CD4-positive, CD25-positive, alpha-beta regulatory T cell (primary cell): ENCODE measurements around the gene TMEM128. TPM values are rescaled to one million over a fixed set of nuclear protein-coding genes. Genes with fewer than 3 reads are reported as not detected.
A peak's percentile ranks its signal among the peaks of the same experiment; 100 is the strongest.

Source experiments
- ATAC-seq, 2 donors: fragments of 150-1000 bp; cut with Tn5 transposase; one replicate each; pipeline ENCODE4 v1.10.0; 2021; ENCODE audit warnings: low read depth in 2 of 2, moderate number of reproducible peaks in 2 of 2, moderate library complexity in 1 of 2
- DNase-seq, 3 donors: peaks; one replicate each; pipeline versions ENCODE4 v3.0.0 to v3.0.0-alpha.2; 2012 to 2022; ENCODE audit warnings: mixed read lengths in 1 of 3
- H3K27ac ChIP-seq: one replicate; pipeline ENCODE4 v1.7.0; 2013; ENCODE audit warnings: mild to moderate bottlenecking, low read length; ENCODE audit not compliant: insufficient read depth, poor library complexity, severe bottlenecking
- H3K27me3 ChIP-seq: one replicate; pipeline ENCODE4 v1.7.0; 2013; ENCODE audit warnings: low read length; ENCODE audit not compliant: control insufficient read depth, insufficient read depth
- H3K36me3 ChIP-seq: one replicate; pipeline ENCODE4 v1.7.0; 2013; ENCODE audit warnings: mild to moderate bottlenecking, low read length, moderate library complexity; ENCODE audit not compliant: control insufficient read depth, insufficient read depth
- H3K4me1 ChIP-seq: 2 replicates; pipeline ENCODE4 v1.7.0; 2013; ENCODE audit warnings: mild to moderate bottlenecking, low read length; ENCODE audit not compliant: insufficient read depth, control insufficient read depth, poor library complexity, severe bottlenecking
- H3K4me3 ChIP-seq: one replicate; pipeline ENCODE4 v1.7.0; 2013; ENCODE audit warnings: low read depth, mild to moderate bottlenecking, low read length, moderate library complexity
- H3K9me3 ChIP-seq, 2 experiments: 1 replicate in 1 of 2; 2 replicates in 1 of 2; pipeline ENCODE4 v1.7.0; 2013; ENCODE audit warnings: low read length in 2 of 2, mild to moderate bottlenecking in 1 of 2, moderate library complexity in 1 of 2; ENCODE audit not compliant: control insufficient read depth in 2 of 2
- H3K27ac Mint-ChIP-seq, 3 donors: one replicate each; pipeline ENCODE4 v1.8.0; 2020 to 2022; ENCODE audit warnings: mild to moderate bottlenecking in 3 of 3, mixed read lengths in 3 of 3, moderate library complexity in 2 of 3
- H3K27me3 Mint-ChIP-seq: one replicate; pipeline ENCODE4 v1.8.0; 2022; ENCODE audit warnings: mild to moderate bottlenecking, mixed read lengths
- H3K36me3 Mint-ChIP-seq: one replicate; pipeline ENCODE4 v1.8.0; 2020; ENCODE audit warnings: mixed read lengths
- H3K4me1 Mint-ChIP-seq, 4 donors: one replicate each; pipeline ENCODE4 v1.8.0; 2020 to 2022; ENCODE audit warnings: mixed read lengths in 4 of 4, mild to moderate bottlenecking in 1 of 4
- H3K4me3 Mint-ChIP-seq, 4 donors: one replicate each; pipeline ENCODE4 v1.8.0; 2020 to 2022; ENCODE audit warnings: mild to moderate bottlenecking in 4 of 4, mixed read lengths in 4 of 4, moderate library complexity in 3 of 4
- H3K9me3 Mint-ChIP-seq, 7 donors: one replicate each; pipeline ENCODE4 v1.8.0; 2020 to 2022; ENCODE audit warnings: mixed read lengths in 7 of 7, mild to moderate bottlenecking in 3 of 7, moderate library complexity in 2 of 7
- polyA plus RNA-seq, 4 donors: library from polyadenylated mRNA; unstranded; fragments of 300-500 nt; fragmentation: Illumina TruSeq; gene quantifications; one replicate each; pipeline ENCODE4 v1.2.3, GENCODE V29; 2021
- total RNA-seq: library from RNA; stranded (reverse); gene quantifications from one replicate; pipeline ENCODE4 v1.2.3, GENCODE V29; 2022

Gene TMEM128, protein sequence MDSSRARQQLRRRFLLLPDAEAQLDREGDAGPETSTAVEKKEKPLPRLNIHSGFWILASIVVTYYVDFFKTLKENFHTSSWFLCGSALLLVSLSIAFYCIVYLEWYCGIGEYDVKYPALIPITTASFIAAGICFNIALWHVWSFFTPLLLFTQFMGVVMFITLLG
- total RNA-seq = 7.4 TPM
- 10 to 100 TPM; 31.1 to 43.8 (median 34.5) TPM for polyA plus RNA-seq

GRCh38 chr4:4248029-4248884 lies at the start of gene TMEM128:
TSS of gene TMEM128 (minus strand) at chr4:4248223. CDS start at chr4:4248202, 21 bp downstream.
- H3K4me3 ChIP-seq = peak within 1 kb of the TSS; percentile 95
- peaks cover 22% of the 10 kb centered on the region for H3K36me3 ChIP-seq
- DNase-seq = peak; percentile 88 to 95 (median 92)
- Mint-ChIP-seq H3K27me3 (peaks cover 13% of the 10 kb centered on the region), H3K4me3 (peak within 1 kb of the TSS; percentile 95 to 99 (median 96)), H3K9me3 (peaks cover 0 to 1% (median 0%) of the 10 kb centered on the region in 7 donors), H3K36me3 (peaks cover 18% of the 10 kb centered on the region), H3K4me1 (peaks cover 20 to 51% (median 32%) of the 10 kb centered on the region in 4 donors), H3K27ac (peak within 1 kb of the TSS; percentile 98 to 99 (median 99))
- peak within 1 kb of the TSS; percentile 87 for H3K27ac ChIP-seq
- H3K27me3 ChIP-seq = no peaks in the 10 kb centered on the region
- H3K4me1 ChIP-seq = peaks cover 23% of the 10 kb centered on the region
- peak; percentile 96 to 98 for ATAC-seq
- no peaks in the 10 kb centered on the region for H3K9me3 ChIP-seq

- Mint-ChIP-seq H3K27ac (peak overlapping the region in 1 of 3 donors; percentile 86), H3K4me1 (peaks cover 24 to 54% (median 31%) of the 10 kb centered on the region in 4 donors)
- no peak for ATAC-seq
Observed at GRCh38 chr4:4296283-4296846, 48.3 kb upstream of the TMEM128 start.

DNA sequence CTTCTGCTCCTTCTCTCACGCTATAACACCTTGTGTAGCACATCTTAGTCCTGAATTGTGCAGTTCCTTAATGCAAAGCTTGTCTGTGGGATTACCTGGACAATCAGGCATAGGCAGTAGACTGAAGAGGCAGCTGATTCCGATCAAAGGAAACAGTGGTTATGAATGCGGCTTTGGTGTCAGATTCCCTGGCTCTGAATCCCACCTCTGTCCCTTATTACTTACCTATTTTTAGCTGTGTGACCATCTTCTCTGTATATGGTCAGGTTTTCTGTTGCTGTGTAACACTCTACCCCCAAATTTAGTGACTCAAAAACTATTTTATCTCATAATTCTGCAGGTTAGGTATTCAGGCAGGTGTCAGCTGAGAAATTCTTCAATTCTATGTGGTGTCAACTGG lies 45.3 kb upstream of the TMEM128 start:
- Histone ChIP-seq H3K4me3 (no peak overlapping the region), H3K27ac (no peak overlapping the region), H3K9me3 (no peaks in the 10 kb centered on the region), H3K36me3 (peaks cover 7% of the 10 kb centered on the region), H3K27me3 (no peaks in the 10 kb centered on the region), H3K4me1 (peaks cover 21% of the 10 kb centered on the region)
- H3K4me3 Mint-ChIP-seq = peak overlapping the region in 1 of 4 donors; percentile 74
- no peak overlapping the region for H3K27ac Mint-ChIP-seq
- no peak for DNase-seq
- H3K4me1 Mint-ChIP-seq = peaks cover 29 to 70% (median 39%) of the 10 kb centered on the region in 4 donors
- ATAC-seq = no peak
- H3K9me3 Mint-ChIP-seq = peaks cover 0 to 2% (median 0%) of the 10 kb centered on the region in 7 donors
- H3K36me3 Mint-ChIP-seq = peaks cover 21% of the 10 kb centered on the region
- no peaks in the 10 kb centered on the region for H3K27me3 Mint-ChIP-seq

More at GRCh38 chr4:4296283-4296846, 48.3 kb upstream of the TMEM128 start:
- Histone ChIP-seq H3K4me1 (peaks cover under 1% of the 10 kb centered on the region), H3K4me3 (no peak overlapping the region), H3K27me3 (no peaks in the 10 kb centered on the region), H3K9me3 (no peaks in the 10 kb centered on the region), H3K36me3 (peaks cover 15% of the 10 kb centered on the region), H3K27ac (no peak overlapping the region)
- Mint-ChIP-seq H3K27me3 (no peaks in the 10 kb centered on the region), H3K36me3 (peaks cover 29% of the 10 kb centered on the region), H3K4me3 (no peak overlapping the region), H3K9me3 (peaks cover 0 to 2% (median 0%) of the 10 kb centered on the region in 7 donors)
- DNase-seq = no peak

GRCh38 chr4:4289941-4290850 lies 42.2 kb upstream of the TMEM128 start, which contains the start of the genes LYAR and ZBTB49:
TSS of gene LYAR (minus strand) at chr4:4290154. CDS start at chr4:4283742, 6,412 bp downstream.
TSS of gene ZBTB49 (plus strand) at chr4:4290251. CDS start at chr4:4299946, 9,695 bp downstream.
- H3K27ac ChIP-seq = peak within 1 kb of the TSS; percentile 73
- peaks cover 19% of the 10 kb centered on the region for H3K36me3 Mint-ChIP-seq
- peaks cover 15% of the 10 kb centered on the region for H3K36me3 ChIP-seq
- H3K4me3 Mint-ChIP-seq = peak within 1 kb of the TSS; percentile 95 to 98 (median 96)
- ATAC-seq (peak; percentile 89 to 96), DNase-seq (peak; percentile 94 to 97 (median 96))
- no peaks in the 10 kb centered on the region for H3K9me3 Mint-ChIP-seq
- H3K27ac Mint-ChIP-seq = peak within 1 kb of the TSS; percentile 66 to 96 (median 91)
- no peaks in the 10 kb centered on the region for H3K27me3 Mint-ChIP-seq
- H3K4me3 ChIP-seq = peak within 1 kb of the TSS; percentile 91
- no peaks in the 10 kb centered on the region for H3K9me3 ChIP-seq
- H3K4me1 ChIP-seq = peaks cover 27% of the 10 kb centered on the region
- no peaks in the 10 kb centered on the region for H3K27me3 ChIP-seq
- H3K4me1 Mint-ChIP-seq = peaks cover 30 to 75% (median 38%) of the 10 kb centered on the region in 4 donors

DNA sequence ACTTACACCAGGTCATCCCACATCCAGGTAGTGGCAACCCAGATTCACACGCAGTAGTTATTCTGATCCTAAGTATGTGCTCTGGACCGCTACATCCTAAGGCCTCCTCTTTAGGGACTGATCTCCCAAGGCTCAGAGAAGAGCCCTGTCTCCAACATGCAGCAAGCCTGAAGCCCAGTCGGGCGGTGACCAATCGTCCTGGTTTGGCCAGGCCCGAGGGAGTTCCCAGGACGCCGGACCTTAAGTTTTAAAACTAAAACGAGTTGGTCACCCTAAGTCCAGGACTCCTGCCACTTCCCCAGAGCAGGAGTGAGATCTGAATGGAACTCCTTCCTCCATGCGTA lies 41.5 kb upstream of the TMEM128 start:
- H3K36me3 ChIP-seq = peaks cover 21% of the 10 kb centered on the region
- no peaks in the 10 kb centered on the region for H3K9me3 Mint-ChIP-seq
- peak overlapping the region; percentile 73 for H3K27ac ChIP-seq
- peaks cover 24 to 75% (median 36%) of the 10 kb centered on the region in 4 donors for H3K4me1 Mint-ChIP-seq
- H3K27me3 Mint-ChIP-seq = no peaks in the 10 kb centered on the region
- H3K4me3 ChIP-seq = peak overlapping the region; percentile 91
- peak overlapping the region; percentile 66 to 96 (median 91) for H3K27ac Mint-ChIP-seq
- ATAC-seq (no peak), DNase-seq (no peak)
- no peaks in the 10 kb centered on the region for H3K9me3 ChIP-seq
- peaks cover 27% of the 10 kb centered on the region for H3K4me1 ChIP-seq
- peak overlapping the region; percentile 95 to 98 (median 96) for H3K4me3 Mint-ChIP-seq
- H3K27me3 ChIP-seq = no peaks in the 10 kb centered on the region
- peaks cover 16% of the 10 kb centered on the region for H3K36me3 Mint-ChIP-seq

- Histone ChIP-seq H3K4me1 (peaks cover 27% of the 10 kb centered on the region), H3K27ac (no peak overlapping the region), H3K27me3 (no peaks in the 10 kb centered on the region), H3K4me3 (peak overlapping the region; percentile 91), H3K9me3 (no peaks in the 10 kb centered on the region), H3K36me3 (peaks cover 21% of the 10 kb centered on the region)
- DNase-seq (peak in 1 of 3 donors; percentile 8), ATAC-seq (no peak)
- no peaks in the 10 kb centered on the region for H3K9me3 Mint-ChIP-seq
- H3K4me3 Mint-ChIP-seq = peak overlapping the region; percentile 95 to 98 (median 96)
- H3K27ac Mint-ChIP-seq = peak overlapping the region in 2 of 3 donors; percentile 91 to 96
- no peaks in the 10 kb centered on the region for H3K27me3 Mint-ChIP-seq
- H3K36me3 Mint-ChIP-seq = peaks cover 18% of the 10 kb centered on the region
- H3K4me1 Mint-ChIP-seq = peaks cover 25 to 73% (median 36%) of the 10 kb centered on the region in 4 donors
Observed at GRCh38 chr4:4289055-4289454, 41.0 kb upstream of the TMEM128 start.
